Transverse colon (tissue), 4 donors: ENCODE data around the gene UNC5A.

Experiments used
- EP300 ChIP-seq: sonication (generic); formaldehyde crosslinking; IDR thresholded peaks from one replicate; pipeline ENCODE4 v1.6.1; 2017; ENCODE audit warnings: antibody characterized with exemption, low read depth
- POLR2A ChIP-seq: fragments of 450-650 bp; IDR thresholded peaks from one replicate; pipeline ENCODE4 v1.6.1; 2016; ENCODE audit warnings: antibody characterized with exemption, mild to moderate bottlenecking, moderate library complexity
- POLR2AphosphoS5 ChIP-seq, 3 donors: sonication (generic); formaldehyde crosslinking; IDR thresholded peaks; one replicate each; pipeline ENCODE4 v1.6.1; 2016; ENCODE audit warnings: antibody characterized with exemption in 3 of 3
- TF ChIP-seq, protein P1 (sequence below), 5 experiments: fragments of 200-600 bp in 3 of 5; fragments of 450-650 bp in 2 of 5; sonication (generic) in 3 of 5; IDR thresholded peaks; 1 replicate in 2 of 5; 2 replicates in 3 of 5; pipeline ENCODE4 v1.5.1; 2016 to 2017; ENCODE audit warnings: antibody characterized with exemption in 5 of 5, inconsistent platforms in 3 of 5, mild to moderate bottlenecking in 2 of 5, moderate library complexity in 1 of 5

DNA sequence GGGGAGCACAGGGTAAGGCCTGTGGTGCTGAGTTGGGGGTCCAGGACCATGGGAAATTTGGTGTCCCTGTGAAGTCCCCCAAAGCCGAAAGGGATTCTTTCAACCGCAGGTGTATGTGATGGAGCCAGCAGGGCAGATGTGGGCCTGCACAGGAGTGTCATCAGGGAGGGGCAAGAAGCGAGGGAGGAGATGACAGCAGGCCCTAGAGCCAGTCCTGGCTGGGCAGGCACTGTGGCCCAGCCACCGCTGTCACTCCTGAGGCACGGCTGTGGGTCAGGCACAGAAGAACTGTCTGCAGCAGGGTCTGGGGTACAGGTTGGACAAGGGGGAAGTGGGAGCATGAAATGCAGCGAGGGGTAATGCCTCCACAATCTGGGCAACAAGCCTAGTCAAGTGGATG is 83.9 kb downstream of the UNC5A start:
- TF ChIP-seq, protein P1, sequence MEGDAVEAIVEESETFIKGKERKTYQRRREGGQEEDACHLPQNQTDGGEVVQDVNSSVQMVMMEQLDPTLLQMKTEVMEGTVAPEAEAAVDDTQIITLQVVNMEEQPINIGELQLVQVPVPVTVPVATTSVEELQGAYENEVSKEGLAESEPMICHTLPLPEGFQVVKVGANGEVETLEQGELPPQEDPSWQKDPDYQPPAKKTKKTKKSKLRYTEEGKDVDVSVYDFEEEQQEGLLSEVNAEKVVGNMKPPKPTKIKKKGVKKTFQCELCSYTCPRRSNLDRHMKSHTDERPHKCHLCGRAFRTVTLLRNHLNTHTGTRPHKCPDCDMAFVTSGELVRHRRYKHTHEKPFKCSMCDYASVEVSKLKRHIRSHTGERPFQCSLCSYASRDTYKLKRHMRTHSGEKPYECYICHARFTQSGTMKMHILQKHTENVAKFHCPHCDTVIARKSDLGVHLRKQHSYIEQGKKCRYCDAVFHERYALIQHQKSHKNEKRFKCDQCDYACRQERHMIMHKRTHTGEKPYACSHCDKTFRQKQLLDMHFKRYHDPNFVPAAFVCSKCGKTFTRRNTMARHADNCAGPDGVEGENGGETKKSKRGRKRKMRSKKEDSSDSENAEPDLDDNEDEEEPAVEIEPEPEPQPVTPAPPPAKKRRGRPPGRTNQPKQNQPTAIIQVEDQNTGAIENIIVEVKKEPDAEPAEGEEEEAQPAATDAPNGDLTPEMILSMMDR (IDR thresholded peaks at IDR 0.05), result no peak
- TF ChIP-seq POLR2A, result no peak
- no peak for TF ChIP-seq POLR2AphosphoS5 (IDR thresholded peaks at IDR 0.05)
- no peak for TF ChIP-seq EP300
